HepG2 (cell line): ENCODE data around the gene LCAT. TPM values are rescaled to one million over a fixed set of nuclear protein-coding genes. Genes with fewer than 3 reads are reported as not detected.

ENCODE experiments used
- DNMT3B ChIP-seq: conservative IDR thresholded peaks from 2 replicates; pipeline ENCODE4 v1.6.1; 2016; ENCODE audit warnings: missing biosample characterization, control low read depth
- ESRRA ChIP-seq: sonication (generic); formaldehyde crosslinking; IDR thresholded peaks from 2 replicates; pipeline ENCODE4 v1.5.1; 2020; ENCODE audit warnings: mild to moderate bottlenecking, low read depth, missing genetic modification reagents
- FOSL2 ChIP-seq: sonication (generic); formaldehyde crosslinking; IDR thresholded peaks from 2 replicates; pipeline ENCODE4 v1.4.0; 2020; ENCODE audit warnings: missing genetic modification reagents
- KDM5B ChIP-seq: sonication (generic); formaldehyde crosslinking; IDR thresholded peaks from 2 replicates; pipeline ENCODE4 v1.4.0; 2020; ENCODE audit warnings: missing genetic modification reagents, mild to moderate bottlenecking, borderline replicate concordance
- RFX3 ChIP-seq: IDR thresholded peaks from 2 replicates; pipeline ENCODE4 v1.6.1; 2016; ENCODE audit warnings: missing biosample characterization, missing genetic modification reagents
- SMC3 ChIP-seq: IDR thresholded peaks from 2 replicates; pipeline ENCODE4 v1.6.1; 2011; ENCODE audit warnings: low read length, improper control_type of control experiment
- TOE1 ChIP-seq: sonication (generic); formaldehyde crosslinking; IDR thresholded peaks from 2 replicates; pipeline ENCODE4 v1.4.0; 2020; ENCODE audit warnings: mild to moderate bottlenecking, missing genetic modification reagents
- WIZ ChIP-seq: sonication (generic); formaldehyde crosslinking; IDR thresholded peaks from 2 replicates; pipeline ENCODE4 v1.5.1; 2020; ENCODE audit warnings: mild to moderate bottlenecking, missing genetic modification reagents
- ZNF724P ChIP-seq: sonication (generic); formaldehyde crosslinking; IDR thresholded peaks from 2 replicates; pipeline ENCODE4 v1.8.0; 2022; ENCODE audit warnings: missing genetic modification reagents, borderline replicate concordance
- polyA plus RNA-seq, 8 experiments: library from polyadenylated mRNA; depleted of rRNA in 3 of 8; stranded (reverse) in 7 of 8; unstranded in 1 of 8; fragments of >200 nt; fragmentation: Illumina TruSeq in 4 of 8; extraction: Trizol in 4 of 8; gene quantifications; 2 replicates each; pipeline versions ENCODE4 v1.2.1 to v1.2.3, GENCODE V29; 2011 to 2016; ENCODE audit warnings: low read depth in 4 of 8, missing spikeins in 1 of 8, mixed read lengths in 1 of 8; ENCODE audit not compliant: insufficient read depth in 1 of 8
- total RNA-seq, 5 experiments: library from RNA; depleted of rRNA; stranded (reverse); fragments of >200 nt; fragmentation: Illumina TruSeq; extraction: Trizol; gene quantifications; 2 replicates each; pipeline ENCODE4 v1.2.3, GENCODE V29; 2016; ENCODE audit warnings: low read depth in 1 of 5
- TF ChIP-seq, protein P1 (sequence below): sonication (generic); formaldehyde crosslinking; IDR thresholded peaks from 2 replicates; pipeline ENCODE4 v1.4.0; 2020; ENCODE audit warnings: missing genetic modification reagents
- TF ChIP-seq, protein P2 (sequence below): sonication (generic); formaldehyde crosslinking; IDR thresholded peaks from 2 replicates; pipeline ENCODE4 v1.5.1; 2020; ENCODE audit warnings: mild to moderate bottlenecking, moderate library complexity, missing genetic modification reagents
- TF ChIP-seq, protein P3 (sequence below): sonication (generic); formaldehyde crosslinking; IDR thresholded peaks from 2 replicates; pipeline ENCODE4 v1.8.1; 2023; ENCODE audit warnings: missing genetic modification reagents, mild to moderate bottlenecking, borderline replicate concordance
- TF ChIP-seq, protein P4 (sequence below): sonication (generic); formaldehyde crosslinking; IDR thresholded peaks from 2 replicates; pipeline ENCODE4 v1.8.0; 2023; ENCODE audit warnings: mild to moderate bottlenecking, missing genetic modification reagents
- TF ChIP-seq, protein P5 (sequence below): sonication (generic); formaldehyde crosslinking; IDR thresholded peaks from 2 replicates; pipeline ENCODE4 v1.4.0; 2020; ENCODE audit warnings: missing genetic modification reagents, low read depth, mild to moderate bottlenecking, borderline replicate concordance
- TF ChIP-seq, protein P6 (sequence below): sonication (generic); formaldehyde crosslinking; IDR thresholded peaks from 2 replicates; pipeline ENCODE4 v1.5.0; 2020; ENCODE audit warnings: mild to moderate bottlenecking, missing genetic modification reagents, borderline replicate concordance

Gene LCAT
- total and polyA plus RNA-seq, 2 of the 13 experiments (the other 11 are each of a cell fraction or from before 2014, with no cell fraction given) = 36.1 to 38.9 TPM

DNA sequence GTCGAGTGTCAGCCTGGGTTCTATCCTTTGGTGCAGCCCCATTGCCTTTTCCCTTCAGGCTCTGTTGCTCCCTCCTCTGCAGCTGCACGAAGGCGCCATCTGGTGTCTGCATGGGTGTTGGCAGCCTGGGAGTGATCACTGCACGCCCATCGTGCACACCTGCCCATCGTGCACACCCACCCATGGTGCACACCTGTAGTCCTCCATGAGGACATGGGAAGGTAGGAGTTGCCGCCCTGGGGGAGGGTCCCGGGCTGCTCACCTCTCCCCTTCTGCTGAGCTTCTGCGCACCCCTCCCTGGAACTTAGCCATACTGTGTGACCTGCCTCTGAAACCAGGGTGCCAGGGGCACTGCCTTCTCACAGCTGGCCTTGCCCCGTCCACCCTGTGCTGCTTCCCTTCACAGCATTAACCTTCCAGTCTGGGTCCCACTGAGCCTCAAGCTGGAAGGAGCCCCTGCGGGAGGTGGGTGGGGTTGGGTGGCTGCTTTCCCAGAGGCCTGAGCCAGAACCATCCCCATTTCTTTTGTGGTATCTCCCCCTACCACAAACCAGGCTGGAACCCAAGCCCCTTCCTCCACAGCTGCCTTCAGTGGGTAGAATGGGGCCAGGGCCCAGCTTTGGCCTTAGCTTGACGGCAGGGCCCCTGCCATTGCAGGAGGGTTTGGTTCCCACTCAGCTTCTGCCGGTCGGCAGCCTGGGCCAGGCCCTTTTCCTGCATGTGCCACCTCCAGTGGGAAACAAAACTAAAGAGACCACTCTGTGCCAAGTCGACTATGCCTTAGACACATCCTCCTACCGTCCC lies 15.2 kb downstream of the LCAT start (continued):
- TF ChIP-seq TOE1 (CRISPR knock-in tag) = no peak
- TF ChIP-seq, protein P1, sequence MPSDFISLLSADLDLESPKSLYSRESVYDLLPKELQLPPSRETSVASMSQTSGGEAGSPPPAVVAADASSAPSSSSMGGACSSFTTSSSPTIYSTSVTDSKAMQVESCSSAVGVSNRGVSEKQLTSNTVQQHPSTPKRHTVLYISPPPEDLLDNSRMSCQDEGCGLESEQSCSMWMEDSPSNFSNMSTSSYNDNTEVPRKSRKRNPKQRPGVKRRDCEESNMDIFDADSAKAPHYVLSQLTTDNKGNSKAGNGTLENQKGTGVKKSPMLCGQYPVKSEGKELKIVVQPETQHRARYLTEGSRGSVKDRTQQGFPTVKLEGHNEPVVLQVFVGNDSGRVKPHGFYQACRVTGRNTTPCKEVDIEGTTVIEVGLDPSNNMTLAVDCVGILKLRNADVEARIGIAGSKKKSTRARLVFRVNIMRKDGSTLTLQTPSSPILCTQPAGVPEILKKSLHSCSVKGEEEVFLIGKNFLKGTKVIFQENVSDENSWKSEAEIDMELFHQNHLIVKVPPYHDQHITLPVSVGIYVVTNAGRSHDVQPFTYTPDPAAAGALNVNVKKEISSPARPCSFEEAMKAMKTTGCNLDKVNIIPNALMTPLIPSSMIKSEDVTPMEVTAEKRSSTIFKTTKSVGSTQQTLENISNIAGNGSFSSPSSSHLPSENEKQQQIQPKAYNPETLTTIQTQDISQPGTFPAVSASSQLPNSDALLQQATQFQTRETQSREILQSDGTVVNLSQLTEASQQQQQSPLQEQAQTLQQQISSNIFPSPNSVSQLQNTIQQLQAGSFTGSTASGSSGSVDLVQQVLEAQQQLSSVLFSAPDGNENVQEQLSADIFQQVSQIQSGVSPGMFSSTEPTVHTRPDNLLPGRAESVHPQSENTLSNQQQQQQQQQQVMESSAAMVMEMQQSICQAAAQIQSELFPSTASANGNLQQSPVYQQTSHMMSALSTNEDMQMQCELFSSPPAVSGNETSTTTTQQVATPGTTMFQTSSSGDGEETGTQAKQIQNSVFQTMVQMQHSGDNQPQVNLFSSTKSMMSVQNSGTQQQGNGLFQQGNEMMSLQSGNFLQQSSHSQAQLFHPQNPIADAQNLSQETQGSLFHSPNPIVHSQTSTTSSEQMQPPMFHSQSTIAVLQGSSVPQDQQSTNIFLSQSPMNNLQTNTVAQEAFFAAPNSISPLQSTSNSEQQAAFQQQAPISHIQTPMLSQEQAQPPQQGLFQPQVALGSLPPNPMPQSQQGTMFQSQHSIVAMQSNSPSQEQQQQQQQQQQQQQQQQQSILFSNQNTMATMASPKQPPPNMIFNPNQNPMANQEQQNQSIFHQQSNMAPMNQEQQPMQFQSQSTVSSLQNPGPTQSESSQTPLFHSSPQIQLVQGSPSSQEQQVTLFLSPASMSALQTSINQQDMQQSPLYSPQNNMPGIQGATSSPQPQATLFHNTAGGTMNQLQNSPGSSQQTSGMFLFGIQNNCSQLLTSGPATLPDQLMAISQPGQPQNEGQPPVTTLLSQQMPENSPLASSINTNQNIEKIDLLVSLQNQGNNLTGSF = no peak
- TF ChIP-seq DNMT3B (CRISPR knock-in tag) = no peak
- TF ChIP-seq ZNF724P (CRISPR knock-in tag) = no peak
- TF ChIP-seq SMC3 = peak; percentile 95
- TF ChIP-seq FOSL2 (CRISPR knock-in tag) = peak; percentile 33; the same call in 1 of the 2 replicates
- no peak for TF ChIP-seq ESRRA (CRISPR knock-in tag)
- no peak for TF ChIP-seq RFX3 (CRISPR knock-in tag)
- TF ChIP-seq, protein P2, sequence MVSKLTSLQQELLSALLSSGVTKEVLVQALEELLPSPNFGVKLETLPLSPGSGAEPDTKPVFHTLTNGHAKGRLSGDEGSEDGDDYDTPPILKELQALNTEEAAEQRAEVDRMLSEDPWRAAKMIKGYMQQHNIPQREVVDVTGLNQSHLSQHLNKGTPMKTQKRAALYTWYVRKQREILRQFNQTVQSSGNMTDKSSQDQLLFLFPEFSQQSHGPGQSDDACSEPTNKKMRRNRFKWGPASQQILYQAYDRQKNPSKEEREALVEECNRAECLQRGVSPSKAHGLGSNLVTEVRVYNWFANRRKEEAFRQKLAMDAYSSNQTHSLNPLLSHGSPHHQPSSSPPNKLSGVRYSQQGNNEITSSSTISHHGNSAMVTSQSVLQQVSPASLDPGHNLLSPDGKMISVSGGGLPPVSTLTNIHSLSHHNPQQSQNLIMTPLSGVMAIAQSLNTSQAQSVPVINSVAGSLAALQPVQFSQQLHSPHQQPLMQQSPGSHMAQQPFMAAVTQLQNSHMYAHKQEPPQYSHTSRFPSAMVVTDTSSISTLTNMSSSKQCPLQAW = no peak
- TF ChIP-seq, protein P3, sequence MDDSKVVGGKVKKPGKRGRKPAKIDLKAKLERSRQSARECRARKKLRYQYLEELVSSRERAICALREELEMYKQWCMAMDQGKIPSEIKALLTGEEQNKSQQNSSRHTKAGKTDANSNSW (CRISPR knock-in tag) = no peak
- no peak for TF ChIP-seq WIZ (CRISPR knock-in tag)
- TF ChIP-seq, protein P4, sequence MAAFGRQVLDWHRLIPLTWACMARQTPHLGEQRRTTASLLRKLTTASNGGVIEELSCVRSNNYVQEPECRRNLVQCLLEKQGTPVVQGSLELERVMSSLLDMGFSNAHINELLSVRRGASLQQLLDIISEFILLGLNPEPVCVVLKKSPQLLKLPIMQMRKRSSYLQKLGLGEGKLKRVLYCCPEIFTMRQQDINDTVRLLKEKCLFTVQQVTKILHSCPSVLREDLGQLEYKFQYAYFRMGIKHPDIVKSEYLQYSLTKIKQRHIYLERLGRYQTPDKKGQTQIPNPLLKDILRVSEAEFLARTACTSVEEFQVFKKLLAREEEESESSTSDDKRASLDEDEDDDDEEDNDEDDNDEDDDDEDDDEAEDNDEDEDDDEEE (CRISPR knock-in tag) = peak; percentile 47; the same call in 1 of the 2 replicates
- no peak for TF ChIP-seq KDM5B (CRISPR knock-in tag)
- TF ChIP-seq, protein P5, sequence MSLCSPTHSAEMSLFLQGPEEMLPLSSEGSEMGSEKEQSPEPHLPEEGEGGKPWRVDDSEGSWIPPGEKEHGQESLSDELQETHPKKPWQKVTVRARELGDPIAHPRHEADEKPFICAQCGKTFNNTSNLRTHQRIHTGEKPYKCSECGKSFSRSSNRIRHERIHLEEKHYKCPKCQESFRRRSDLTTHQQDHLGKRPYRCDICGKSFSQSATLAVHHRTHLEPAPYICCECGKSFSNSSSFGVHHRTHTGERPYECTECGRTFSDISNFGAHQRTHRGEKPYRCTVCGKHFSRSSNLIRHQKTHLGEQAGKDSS (CRISPR knock-in tag) = no peak; the same call in 1 of the 2 replicates
- TF ChIP-seq, protein P6, sequence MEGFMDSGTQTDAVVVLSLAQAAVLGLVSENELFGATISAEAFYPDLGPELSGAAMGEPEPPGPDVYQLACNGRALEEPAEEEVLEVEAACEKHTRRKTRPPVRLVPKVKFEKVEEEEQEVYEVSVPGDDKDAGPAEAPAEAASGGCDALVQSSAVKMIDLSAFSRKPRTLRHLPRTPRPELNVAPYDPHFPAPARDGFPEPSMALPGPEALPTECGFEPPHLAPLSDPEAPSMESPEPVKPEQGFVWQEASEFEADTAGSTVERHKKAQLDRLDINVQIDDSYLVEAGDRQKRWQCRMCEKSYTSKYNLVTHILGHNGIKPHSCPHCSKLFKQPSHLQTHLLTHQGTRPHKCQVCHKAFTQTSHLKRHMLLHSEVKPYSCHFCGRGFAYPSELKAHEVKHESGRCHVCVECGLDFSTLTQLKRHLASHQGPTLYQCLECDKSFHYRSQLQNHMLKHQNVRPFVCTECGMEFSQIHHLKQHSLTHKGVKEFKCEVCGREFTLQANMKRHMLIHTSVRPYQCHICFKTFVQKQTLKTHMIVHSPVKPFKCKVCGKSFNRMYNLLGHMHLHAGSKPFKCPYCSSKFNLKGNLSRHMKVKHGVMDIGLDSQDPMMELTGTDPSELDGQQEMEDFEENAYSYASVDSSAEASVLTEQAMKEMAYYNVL (CRISPR knock-in tag) = no peak
